HG03175 (cell line): ENCODE results near the gene HSPA2.

Source experiments
- ATAC-seq: cut with Tn5 transposase; IDR thresholded peaks from one replicate; pipeline ENCODE4 v1.9.1; 2021; ENCODE audit warnings: mild to moderate bottlenecking, moderate library complexity; ENCODE audit not compliant: unreplicated experiment

Gene HSPA2

GRCh38 chr14:64540208-64541202 is at the start of gene HSPA2:
Gene HSPA2 (plus strand): TSS chr14:64540741. CDS start chr14:64540850, 109 bp downstream.
- peak; percentile 97 for ATAC-seq

GRCh38 chr14:64491637-64492036 is 48.9 kb upstream of the HSPA2 start:
- no peak for ATAC-seq

GRCh38 chr14:64493455-64493854 is 47.1 kb upstream of the HSPA2 start:
- ATAC-seq: no peak

GRCh38 chr14:64495252-64495651 is 45.3 kb upstream of the HSPA2 start:
- no peak for ATAC-seq

- no peak for ATAC-seq
Measured at GRCh38 chr14:64496764-64497163, 43.8 kb upstream of the HSPA2 start.

GRCh38 chr14:64500088-64500487 is 40.5 kb upstream of the HSPA2 start:
- ATAC-seq: no peak

GRCh38 chr14:64501411-64502171 is 39.0 kb upstream of the HSPA2 start:
- ATAC-seq: no peak

- ATAC-seq: no peak
Measured at GRCh38 chr14:64502456-64502855, 38.1 kb upstream of the HSPA2 start.

- ATAC-seq: peak; percentile 4
Measured at GRCh38 chr14:64502887-64503433, 37.6 kb upstream of the HSPA2 start.

GRCh38 chr14:64503434-64504309 is 36.9 kb upstream of the HSPA2 start, which contains the start of gene ZBTB25:
Gene ZBTB25 (minus strand): TSS chr14:64503838. CDS start chr14:64490533, 13,305 bp downstream.
- peak; percentile 64 for ATAC-seq

GRCh38 chr14:64504310-64504896 is 36.1 kb upstream of the HSPA2 start, which contains the start of gene ZBTB1:
Gene ZBTB1 (plus strand): TSS chr14:64504770. CDS start chr14:64521505, 16,735 bp downstream.
- peak; percentile 29 for ATAC-seq

GRCh38 chr14:64504897-64505794 is 35.4 kb upstream of the HSPA2 start:
- peak; percentile 21 for ATAC-seq

- no peak for ATAC-seq
Measured at GRCh38 chr14:64506721-64507120, 33.8 kb upstream of the HSPA2 start.

GRCh38 chr14:64507376-64508156 is 33.0 kb upstream of the HSPA2 start:
- ATAC-seq: no peak

- no peak for ATAC-seq
Measured at GRCh38 chr14:64508215-64508776, 32.2 kb upstream of the HSPA2 start.

- ATAC-seq: no peak
Measured at GRCh38 chr14:64509036-64509435, 31.5 kb upstream of the HSPA2 start.

- peak; percentile 38 for ATAC-seq
Measured at GRCh38 chr14:64510825-64511671, 29.5 kb upstream of the HSPA2 start.
